Breast epithelium (tissue), 3 donors: Measurements from ENCODE around the gene PPP6R3.
"Not testable (repeated sequence)": the region's sequence is repeated elsewhere in the genome, so short reads cannot be mapped to it uniquely, and the experiment has no call there.

Experiments
- POLR2A ChIP-seq: fragments of 450-650 bp; IDR thresholded peaks from one replicate; pipeline ENCODE4 v1.6.1; 2016; ENCODE audit warnings: antibody characterized with exemption, mild to moderate bottlenecking, moderate library complexity
- POLR2AphosphoS5 ChIP-seq, 3 donors: sonication (generic); formaldehyde crosslinking; IDR thresholded peaks; one replicate each; pipeline ENCODE4 v1.6.1; 2017; ENCODE audit warnings: antibody characterized with exemption in 3 of 3
- TF ChIP-seq, protein P1 (sequence below), 3 donors: fragments of 450-650 bp; IDR thresholded peaks; one replicate each; pipeline ENCODE4 v1.5.1; 2016 to 2017; ENCODE audit warnings: antibody characterized with exemption in 3 of 3, mild to moderate bottlenecking in 3 of 3, moderate library complexity in 3 of 3

DNA sequence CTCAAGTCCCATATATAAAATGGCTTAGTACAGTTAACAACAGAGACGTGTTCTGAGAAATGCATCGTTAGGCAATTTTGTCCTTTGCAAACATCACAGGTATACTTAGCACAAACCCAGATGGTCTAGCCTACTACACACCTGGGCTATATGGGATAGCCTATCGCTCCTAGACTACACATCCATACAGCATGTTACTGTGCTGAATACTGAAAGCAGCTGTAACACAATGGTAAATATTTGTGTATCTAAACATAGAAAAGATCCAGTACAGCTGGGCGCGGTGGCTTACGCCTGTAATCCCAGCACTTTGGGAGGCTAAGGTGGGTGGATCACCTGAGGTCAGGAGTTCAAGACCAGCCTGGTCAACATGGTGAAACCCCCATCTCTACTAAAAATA lies 2.2 kb upstream of the PPP6R3 start:
- TF ChIP-seq, protein P1, sequence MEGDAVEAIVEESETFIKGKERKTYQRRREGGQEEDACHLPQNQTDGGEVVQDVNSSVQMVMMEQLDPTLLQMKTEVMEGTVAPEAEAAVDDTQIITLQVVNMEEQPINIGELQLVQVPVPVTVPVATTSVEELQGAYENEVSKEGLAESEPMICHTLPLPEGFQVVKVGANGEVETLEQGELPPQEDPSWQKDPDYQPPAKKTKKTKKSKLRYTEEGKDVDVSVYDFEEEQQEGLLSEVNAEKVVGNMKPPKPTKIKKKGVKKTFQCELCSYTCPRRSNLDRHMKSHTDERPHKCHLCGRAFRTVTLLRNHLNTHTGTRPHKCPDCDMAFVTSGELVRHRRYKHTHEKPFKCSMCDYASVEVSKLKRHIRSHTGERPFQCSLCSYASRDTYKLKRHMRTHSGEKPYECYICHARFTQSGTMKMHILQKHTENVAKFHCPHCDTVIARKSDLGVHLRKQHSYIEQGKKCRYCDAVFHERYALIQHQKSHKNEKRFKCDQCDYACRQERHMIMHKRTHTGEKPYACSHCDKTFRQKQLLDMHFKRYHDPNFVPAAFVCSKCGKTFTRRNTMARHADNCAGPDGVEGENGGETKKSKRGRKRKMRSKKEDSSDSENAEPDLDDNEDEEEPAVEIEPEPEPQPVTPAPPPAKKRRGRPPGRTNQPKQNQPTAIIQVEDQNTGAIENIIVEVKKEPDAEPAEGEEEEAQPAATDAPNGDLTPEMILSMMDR (IDR thresholded peaks at IDR 0.05): not testable (repeated sequence)
- not testable (repeated sequence) for TF ChIP-seq POLR2AphosphoS5 (IDR thresholded peaks at IDR 0.05); POLR2A
